ENCODE results near the gene NF2.

GRCh38 chr22:29733362-29734201, 130.1 kb downstream of the NF2 start:
- TF ChIP-seq POLR2A (IDR thresholded peaks at IDR 0.05; ENCODE audit: low read depth, low read length) (no peak), POLR2AphosphoS5 (IDR thresholded peaks at IDR 0.05; ENCODE audit: low read depth, low read length) (no peak), TAF1 (IDR thresholded peaks at IDR 0.05; ENCODE audit: low read depth, low read length) (no peak), PAX5 (IDR thresholded peaks at IDR 0.05; ENCODE audit: insufficient read depth, low read length, severe bottlenecking) (no peak)
